HEK293T (cell line): ENCODE results near the gene MRGPRF.

ENCODE experiments used
- CTCF ChIA-PET: fragments of 350-600 bp; formaldehyde crosslinking; extraction: SDS; loops from one replicate; lab custom pipeline; 2021; ENCODE audit warnings: antibody characterized with exemption, inconsistent platforms; lab: Yijun Ruan, JAX
- POLR2A ChIA-PET: fragments of 350-600 bp; formaldehyde crosslinking; extraction: SDS; loops from one replicate; lab custom pipeline; 2020; ENCODE audit warnings: antibody characterized with exemption, inconsistent platforms; lab: Yijun Ruan, JAX
- DNase-seq: peaks from one replicate; pipeline ENCODE4 v3.0.0; 2012; ENCODE audit warnings: mixed read lengths; ENCODE audit errors: extremely low spot score
- ARNT ChIP-seq: fragments of 450-650 bp; IDR thresholded peaks from 2 replicates; pipeline ENCODE4 v1.6.1; 2017; ENCODE audit warnings: mild to moderate bottlenecking
- BHLHE40 ChIP-seq: fragments of 450-650 bp; IDR thresholded peaks from 2 replicates; pipeline ENCODE4 v1.6.1; 2016; ENCODE audit warnings: mild to moderate bottlenecking, moderate library complexity, borderline replicate concordance
- CTBP1 ChIP-seq: fragments of 450-650 bp; IDR thresholded peaks from 2 replicates; pipeline ENCODE4 v1.6.1; 2016; ENCODE audit warnings: borderline replicate concordance
- ELF4 ChIP-seq: fragments of 450-650 bp; IDR thresholded peaks from 2 replicates; pipeline ENCODE4 v1.6.1; 2017; ENCODE audit warnings: antibody characterized with exemption
- FOXA1 ChIP-seq: fragments of 450-650 bp; IDR thresholded peaks from 2 replicates; pipeline ENCODE4 v1.6.1; 2016; ENCODE audit warnings: mild to moderate bottlenecking
- FOXK2 ChIP-seq: fragments of 450-650 bp; IDR thresholded peaks from 2 replicates; pipeline ENCODE4 v1.6.1; 2016; ENCODE audit warnings: mild to moderate bottlenecking
- FOXM1 ChIP-seq: fragments of 450-650 bp; IDR thresholded peaks from 2 replicates; pipeline ENCODE4 v1.6.1; 2017; ENCODE audit warnings: mild to moderate bottlenecking, borderline replicate concordance
- HDGF ChIP-seq: fragments of 450-650 bp; IDR thresholded peaks from 2 replicates; pipeline ENCODE4 v1.6.1; 2017; ENCODE audit warnings: antibody characterized with exemption, borderline replicate concordance
- L3MBTL2 ChIP-seq: fragments of 450-650 bp; conservative IDR thresholded peaks from 2 replicates; pipeline ENCODE4 v1.6.1; 2016; ENCODE audit warnings: mild to moderate bottlenecking
- LEF1 ChIP-seq: fragments of 450-650 bp; IDR thresholded peaks from 2 replicates; pipeline ENCODE4 v1.6.1; 2017; ENCODE audit warnings: mild to moderate bottlenecking, borderline replicate concordance
- NFRKB ChIP-seq: fragments of 450-650 bp; IDR thresholded peaks from 2 replicates; pipeline ENCODE4 v1.6.1; 2016; ENCODE audit warnings: mild to moderate bottlenecking, moderate library complexity
- SP1 ChIP-seq: fragments of 450-650 bp; IDR thresholded peaks from 2 replicates; pipeline ENCODE4 v1.6.1; 2017
- SUZ12 ChIP-seq: fragments of 450-650 bp; IDR thresholded peaks from 2 replicates; pipeline ENCODE4 v1.6.1; 2016; ENCODE audit warnings: mild to moderate bottlenecking
- TARDBP ChIP-seq: fragments of 450-650 bp; IDR thresholded peaks from 2 replicates; pipeline ENCODE4 v1.6.1; 2016
- ZNF384 ChIP-seq: fragments of 450-650 bp; IDR thresholded peaks from 2 replicates; pipeline ENCODE4 v1.6.1; 2016
- TF ChIP-seq, protein P1 (sequence below): fragments of 450-650 bp; IDR thresholded peaks from 2 replicates; pipeline ENCODE4 v1.6.1; 2016

Gene MRGPRF

GRCh38 chr11:68982134-68982533 lies 30.9 kb downstream of the MRGPRF start:
- CTCF ChIA-PET: no interaction called here
- POLR2A ChIA-PET: no interaction called here
- TF ChIP-seq L3MBTL2 (no peak), BHLHE40 (no peak)
- DNase-seq: no peak

DNA sequence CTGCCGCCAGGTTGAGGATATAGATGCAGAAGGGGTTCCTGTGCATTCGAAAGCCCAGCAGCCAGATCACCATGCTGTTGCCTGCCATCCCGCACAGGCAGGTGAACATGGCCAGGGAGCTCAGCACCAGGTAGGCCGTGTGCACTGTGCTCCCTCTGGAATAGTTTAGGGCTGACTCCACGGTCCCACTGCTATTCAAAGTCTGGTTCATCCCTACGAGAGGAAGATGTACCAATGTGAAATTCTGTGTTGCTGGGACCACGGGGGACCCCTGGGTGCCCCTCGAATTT lies 32.3 kb downstream of the MRGPRF start, which contains the start of gene MRGPRD:
MRGPRD (minus strand) TSS at position 211 of the 290 bp plus-strand sequence; CDS start at position 211, 0 bp downstream.
- ChIA-PET POLR2A (no interaction called here), CTCF (no interaction called here)
- TF ChIP-seq ARNT: no peak
- no peak for TF ChIP-seq FOXM1
- TF ChIP-seq SUZ12: no peak
- no peak for TF ChIP-seq FOXA1
- TF ChIP-seq ZNF384: no peak
- no peak for TF ChIP-seq SP1
- TF ChIP-seq LEF1: no peak
- TF ChIP-seq NFRKB: no peak
- TF ChIP-seq L3MBTL2: no peak
- TF ChIP-seq, protein P1, sequence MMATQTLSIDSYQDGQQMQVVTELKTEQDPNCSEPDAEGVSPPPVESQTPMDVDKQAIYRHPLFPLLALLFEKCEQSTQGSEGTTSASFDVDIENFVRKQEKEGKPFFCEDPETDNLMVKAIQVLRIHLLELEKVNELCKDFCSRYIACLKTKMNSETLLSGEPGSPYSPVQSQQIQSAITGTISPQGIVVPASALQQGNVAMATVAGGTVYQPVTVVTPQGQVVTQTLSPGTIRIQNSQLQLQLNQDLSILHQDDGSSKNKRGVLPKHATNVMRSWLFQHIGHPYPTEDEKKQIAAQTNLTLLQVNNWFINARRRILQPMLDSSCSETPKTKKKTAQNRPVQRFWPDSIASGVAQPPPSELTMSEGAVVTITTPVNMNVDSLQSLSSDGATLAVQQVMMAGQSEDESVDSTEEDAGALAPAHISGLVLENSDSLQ: no peak
- no peak for TF ChIP-seq HDGF
- no peak for TF ChIP-seq CTBP1
- TF ChIP-seq TARDBP: no peak
- TF ChIP-seq ELF4: no peak
- TF ChIP-seq FOXK2: no peak
- no peak for TF ChIP-seq BHLHE40
- DNase-seq: no peak

DNA sequence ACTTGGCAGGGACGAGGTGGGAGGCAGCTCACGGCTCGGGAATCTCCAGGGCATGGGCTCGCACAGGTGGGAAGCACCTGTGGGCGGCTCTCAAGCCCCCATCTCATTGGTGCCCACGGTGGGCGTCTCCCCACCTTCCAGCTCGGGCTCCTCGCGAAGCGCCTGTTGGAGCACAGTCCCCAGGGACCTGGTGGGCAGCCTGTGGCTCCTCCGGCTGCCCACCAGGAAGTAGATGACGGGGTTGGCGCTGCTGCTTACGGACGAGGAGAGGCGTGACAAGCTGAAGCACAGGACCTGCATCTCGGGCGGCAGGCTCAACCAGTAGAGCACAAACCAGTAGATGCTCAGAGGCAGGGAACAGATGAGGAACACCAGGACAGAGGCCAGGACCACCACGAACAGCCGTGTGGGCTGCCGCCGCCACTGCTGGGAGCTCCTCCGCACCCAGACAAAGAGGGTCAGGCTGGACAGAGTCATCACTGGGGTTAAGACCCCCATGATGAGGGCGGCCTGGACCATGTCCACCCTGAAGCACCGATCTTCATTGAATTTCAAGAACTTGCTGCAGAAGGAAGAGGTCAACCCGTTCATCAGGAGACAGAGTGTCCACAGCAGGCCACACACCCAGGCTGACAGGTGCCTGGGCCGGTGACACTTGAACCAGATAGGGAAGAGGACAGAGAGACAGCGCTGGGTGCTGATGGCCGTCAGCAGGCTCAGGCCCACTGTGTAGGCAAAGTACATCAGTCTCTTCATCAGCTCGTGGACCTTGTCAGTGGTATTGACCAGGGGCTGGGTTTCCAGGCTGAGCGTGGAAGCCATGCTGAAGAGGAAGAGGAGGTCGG lies 32.9 kb downstream of the MRGPRF start:
- no peak for DNase-seq
- ChIA-PET CTCF (interaction anchor here (0.7 kb wide), 1 partner anchor 22 kb away, joined by 3 read pairs; no protein-coding TSS in a partner anchor), POLR2A (no interaction called here)
- TF ChIP-seq BHLHE40: no peak
- no peak for TF ChIP-seq ELF4
- TF ChIP-seq NFRKB: no peak
- no peak for TF ChIP-seq TARDBP
- TF ChIP-seq, protein P1: no peak
- no peak for TF ChIP-seq CTBP1
- no peak for TF ChIP-seq FOXM1
- TF ChIP-seq SUZ12: no peak
- no peak for TF ChIP-seq LEF1
- no peak for TF ChIP-seq L3MBTL2
- TF ChIP-seq FOXA1: no peak
- TF ChIP-seq HDGF: no peak
- no peak for TF ChIP-seq FOXK2
- no peak for TF ChIP-seq ARNT
- no peak for TF ChIP-seq SP1
- no peak for TF ChIP-seq ZNF384

DNA sequence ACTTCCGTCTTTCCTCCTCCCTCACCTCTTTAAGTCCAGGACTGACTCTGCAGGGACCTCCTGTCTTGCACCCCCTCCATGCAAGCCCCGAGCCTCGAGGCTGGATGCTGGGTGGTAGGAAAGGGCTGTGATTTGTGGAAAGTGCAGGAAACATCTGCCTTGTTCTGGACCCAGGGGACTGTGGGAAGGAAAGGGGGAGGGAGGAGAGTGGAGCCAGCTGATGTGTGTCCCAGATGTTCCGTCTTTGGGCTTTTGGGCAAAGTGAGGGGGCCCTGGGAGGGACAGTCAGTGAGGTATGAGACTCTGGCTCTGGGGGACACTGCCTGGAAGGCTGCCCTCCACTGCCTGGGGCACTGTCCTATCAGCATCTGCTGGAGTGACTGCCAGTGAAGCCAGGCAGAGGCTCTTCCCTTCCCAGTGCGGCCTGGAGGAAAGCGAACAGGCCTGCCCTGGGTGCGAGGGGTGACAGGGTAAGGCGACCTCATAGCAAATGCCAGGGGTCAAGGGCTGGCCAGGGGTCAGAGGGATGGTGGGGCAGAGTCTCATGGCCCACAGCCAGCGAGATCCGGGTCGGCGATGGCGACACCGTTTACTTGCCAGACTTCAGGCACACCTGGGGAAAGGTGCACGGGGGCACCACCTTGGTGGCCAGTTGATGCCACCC lies 34.0 kb downstream of the MRGPRF start:
- POLR2A ChIA-PET: no interaction called here

GRCh38 chr11:68978626-68978930 lies 34.5 kb downstream of the MRGPRF start:
- DNase-seq: no peak
- ChIA-PET POLR2A (no interaction called here), CTCF (no interaction called here)
- TF ChIP-seq HDGF (no peak), CTBP1 (no peak), SP1 (no peak), LEF1 (no peak), ARNT (no peak), SUZ12 (no peak), FOXM1 (no peak), NFRKB (no peak), FOXK2 (no peak), ZNF384 (no peak), TARDBP (no peak), L3MBTL2 (no peak), FOXA1 (no peak), BHLHE40 (no peak), ELF4 (no peak)
- TF ChIP-seq, protein P1: no peak

More for the DNA sequence above, 34.0 kb downstream of the MRGPRF start:
- TF ChIP-seq CTBP1: no peak
- no peak for TF ChIP-seq L3MBTL2
- TF ChIP-seq FOXM1: no peak
- TF ChIP-seq, protein P1: no peak
- TF ChIP-seq LEF1: no peak
- no peak for TF ChIP-seq HDGF
- TF ChIP-seq TARDBP: no peak
- TF ChIP-seq ELF4: no peak
- TF ChIP-seq BHLHE40: no peak
- no peak for TF ChIP-seq FOXA1
- TF ChIP-seq SUZ12: no peak
- TF ChIP-seq ARNT: no peak
- no peak for TF ChIP-seq SP1
- TF ChIP-seq ZNF384: no peak
- no peak for TF ChIP-seq FOXK2
- TF ChIP-seq NFRKB: no peak
- DNase-seq: no peak
- CTCF ChIA-PET: interaction anchor here (0.7 kb wide), 1 partner anchor 21 kb away, joined by 3 read pairs; no protein-coding TSS in a partner anchor
